GM23248 (cell line): ENCODE data around the gene ATP7A. TPM values are rescaled to one million over a fixed set of nuclear protein-coding genes. Genes with fewer than 3 reads are reported as not detected.

Experiments
- DNase-seq: peaks from one replicate; pipeline ENCODE4 v3.0.0-alpha.2; 2015
- H2AFZ ChIP-seq: fragments of 200-600 bp; sonication (generic); 2 replicates; pipeline ENCODE4 v1.6.1; 2016; ENCODE audit warnings: antibody characterized with exemption
- H3F3A ChIP-seq: fragments of 200-600 bp; sonication (generic); 2 replicates; pipeline ENCODE4 v1.6.1; 2016; ENCODE audit warnings: mild to moderate bottlenecking, antibody characterized with exemption, mixed run types; ENCODE audit not compliant: insufficient read depth
- H3K27ac ChIP-seq: fragments of 200-600 bp; sonication (generic); 2 replicates; pipeline ENCODE4 v1.5.1; 2016; ENCODE audit warnings: mild to moderate bottlenecking
- H3K27me3 ChIP-seq: fragments of 200-600 bp; sonication (generic); replicated peaks from 2 replicates; pipeline ENCODE4 v1.6.1; 2016; ENCODE audit warnings: mild to moderate bottlenecking; ENCODE audit not compliant: insufficient read depth
- H3K36me3 ChIP-seq: fragments of 200-600 bp; sonication (generic); 2 replicates; pipeline ENCODE4 v1.6.1; 2016; ENCODE audit warnings: low read depth, mild to moderate bottlenecking
- H3K4me1 ChIP-seq: fragments of 200-600 bp; sonication (generic); 2 replicates; pipeline ENCODE4 v1.6.1; 2016; ENCODE audit warnings: mild to moderate bottlenecking; ENCODE audit not compliant: insufficient read depth
- H3K4me2 ChIP-seq: fragments of 200-600 bp; sonication (generic); one replicate; pipeline ENCODE4 v1.6.1; 2016; ENCODE audit warnings: mild to moderate bottlenecking; ENCODE audit not compliant: unreplicated experiment
- H3K4me3 ChIP-seq: fragments of 200-600 bp; sonication (generic); 2 replicates; pipeline ENCODE4 v1.5.1; 2016; ENCODE audit warnings: mild to moderate bottlenecking
- H3K79me2 ChIP-seq: fragments of 200-600 bp; sonication (generic); 2 replicates; pipeline ENCODE4 v1.6.1; 2016; ENCODE audit warnings: mild to moderate bottlenecking; ENCODE audit not compliant: insufficient read depth
- H3K9ac ChIP-seq: fragments of 200-600 bp; sonication (generic); 2 replicates; pipeline ENCODE4 v1.6.1; 2016; ENCODE audit warnings: mild to moderate bottlenecking
- H3K9me2 ChIP-seq: fragments of 200-600 bp; sonication (generic); 2 replicates; pipeline ENCODE4 v1.6.1; 2016; ENCODE audit warnings: mixed run types, mild to moderate bottlenecking, moderate library complexity; ENCODE audit not compliant: insufficient read depth
- H3K9me3 ChIP-seq: fragments of 200-600 bp; sonication (generic); one replicate; pipeline ENCODE4 v1.6.1; 2017; ENCODE audit warnings: low read depth
- H4K20me1 ChIP-seq: fragments of 200-600 bp; sonication (generic); 2 replicates; pipeline ENCODE4 v1.6.0; 2016; ENCODE audit not compliant: insufficient read depth
- EZH2 ChIP-seq: fragments of 200-600 bp; sonication (generic); IDR thresholded peaks from 2 replicates; pipeline ENCODE4 v1.6.1; 2018; ENCODE audit warnings: antibody characterized with exemption, mild to moderate bottlenecking; ENCODE audit not compliant: insufficient read depth, poor library complexity, severe bottlenecking
- EZH2phosphoT487 ChIP-seq: fragments of 200-600 bp; sonication (generic); IDR thresholded peaks from 2 replicates; pipeline ENCODE4 v1.6.1; 2018; ENCODE audit warnings: antibody characterized with exemption, moderate library complexity, mild to moderate bottlenecking, low read depth; ENCODE audit not compliant: insufficient read depth
- WGBS, 2 experiments: methylation state at CpG; one replicate each; pipeline ENCODE4 v1.1.6; 2015 to 2017; ENCODE audit warnings: low lambda C conversion rate in 2 of 2, low coverage in 1 of 2; ENCODE audit errors: missing lambda C conversion rate in 2 of 2; 5-methylcytosine and 5-hydroxymethylcytosine counted together
- in situ Hi-C: fragments of 300-500 bp; cut with MboI; formaldehyde crosslinking; loops from 2 replicates; pipeline ENCODE4 v1.15.0; 2020
- polyA plus RNA-seq: library from polyadenylated mRNA; unstranded; fragments of >200 nt; fragmentation: Nextera tagmentation; extraction: Ambion mirVana; gene quantifications from 2 replicates; pipeline ENCODE4 v1.2.1, GENCODE V29; 2016
- total RNA-seq: library from RNA; depleted of rRNA; stranded (reverse); fragments of >200 nt; shearing (Covaris generic); gene quantifications from 2 replicates; pipeline ENCODE4 v1.2.3, GENCODE V29; 2014

The ATP7A gene
- total and polyA plus RNA-seq, 2 experiments from 2014 or later = 4.1 to 6.6 TPM

- in situ Hi-C loops = no loop called here
Observed at GRCh38 chrX:77924320-77924859, 13.9 kb downstream of the ATP7A start.

GRCh38 chrX:77925764-77926163, 15.3 kb downstream of the ATP7A start:
- H3K36me3 ChIP-seq = no peaks in the 10 kb centered on the region
- in situ Hi-C loops = no loop called here
- H3K27ac ChIP-seq = no peak overlapping the region
- no peak overlapping the region for H3K4me3 ChIP-seq
- no peaks in the 10 kb centered on the region for H4K20me1 ChIP-seq
- no peak overlapping the region for H3K4me2 ChIP-seq
- TF ChIP-seq EZH2phosphoT487 = no peak
- no peak for TF ChIP-seq EZH2
- H3K9me3 ChIP-seq = no peaks in the 10 kb centered on the region
- 92 to 95% methylated on average over 3 of the region's 3 CpGs for WGBS, 2 experiments
- no peaks in the 10 kb centered on the region for H3K4me1 ChIP-seq
- no peaks in the 10 kb centered on the region for H3K27me3 ChIP-seq
- no peak for DNase-seq
- no peaks in the 10 kb centered on the region for H3F3A ChIP-seq
- H3K79me2 ChIP-seq = peaks cover 10% of the 10 kb centered on the region; the same call in 1 of the 2 replicates
- no peak overlapping the region for H2AFZ ChIP-seq
- no peaks in the 10 kb centered on the region for H3K9me2 ChIP-seq
- H3K9ac ChIP-seq = no peak overlapping the region

More at GRCh38 chrX:77924320-77924859, 13.9 kb downstream of the ATP7A start:
- Histone ChIP-seq H4K20me1 (no peaks in the 10 kb centered on the region), H3K9me2 (no peaks in the 10 kb centered on the region), H3K4me1 (no peaks in the 10 kb centered on the region), H3K79me2 (peaks cover 12% of the 10 kb centered on the region; the same call in 1 of the 2 replicates), H3K9me3 (no peaks in the 10 kb centered on the region), H3K27me3 (no peaks in the 10 kb centered on the region), H3K36me3 (no peaks in the 10 kb centered on the region), H3K4me3 (no peak overlapping the region), H3K27ac (no peak overlapping the region), H3F3A (no peaks in the 10 kb centered on the region), H2AFZ (no peak overlapping the region), H3K9ac (no peak overlapping the region), H3K4me2 (no peak overlapping the region)
- TF ChIP-seq EZH2 = no peak
- TF ChIP-seq EZH2phosphoT487 = no peak
- 97 to 98% methylated on average over 8 of the region's 8 CpGs for WGBS, 2 experiments
- DNase-seq = no peak

- H3K27me3 ChIP-seq = no peaks in the 10 kb centered on the region
- no peaks in the 10 kb centered on the region for H3K79me2 ChIP-seq
- no peak overlapping the region for H3K4me2 ChIP-seq
- H3F3A ChIP-seq = no peaks in the 10 kb centered on the region
- no peaks in the 10 kb centered on the region for H4K20me1 ChIP-seq
- H3K36me3 ChIP-seq = no peaks in the 10 kb centered on the region
- no peak for TF ChIP-seq EZH2phosphoT487
- TF ChIP-seq EZH2 = no peak
- H3K27ac ChIP-seq = no peak overlapping the region
- no peak overlapping the region for H3K4me3 ChIP-seq
- H3K9ac ChIP-seq = no peak overlapping the region
- no peaks in the 10 kb centered on the region for H3K4me1 ChIP-seq
- in situ Hi-C loops = no loop called here
- no peaks in the 10 kb centered on the region for H3K9me3 ChIP-seq
- H3K9me2 ChIP-seq = no peaks in the 10 kb centered on the region
- WGBS, 2 experiments = 8 to 36% methylated on average over 1 of the region's 1 CpG
- no peak for DNase-seq
- H2AFZ ChIP-seq = no peak overlapping the region
Observed at GRCh38 chrX:77930581-77930980, 20.1 kb downstream of the ATP7A start.

- Histone ChIP-seq H4K20me1 (no peaks in the 10 kb centered on the region), H3K27ac (no peak overlapping the region), H3K9me3 (no peaks in the 10 kb centered on the region), H2AFZ (no peak overlapping the region), H3K9me2 (no peaks in the 10 kb centered on the region), H3K79me2 (no peaks in the 10 kb centered on the region), H3K4me1 (no peaks in the 10 kb centered on the region), H3K4me2 (no peak overlapping the region), H3K4me3 (no peak overlapping the region), H3K36me3 (no peaks in the 10 kb centered on the region), H3K27me3 (no peaks in the 10 kb centered on the region), H3F3A (no peaks in the 10 kb centered on the region), H3K9ac (no peak overlapping the region)
- TF ChIP-seq EZH2phosphoT487 = no peak
- TF ChIP-seq EZH2 = no peak
- no peak for DNase-seq
- 87 to 93% methylated on average over 1 of the region's 1 CpG for WGBS, 2 experiments
- in situ Hi-C loops = no loop called here
Observed at GRCh38 chrX:77935886-77936285, 25.4 kb downstream of the ATP7A start.

- Histone ChIP-seq H3K9me3 (no peaks in the 10 kb centered on the region), H3K4me3 (no peak overlapping the region), H3K27ac (no peak overlapping the region), H3K36me3 (no peaks in the 10 kb centered on the region), H3K27me3 (no peaks in the 10 kb centered on the region), H3K4me2 (no peak overlapping the region), H2AFZ (no peak overlapping the region), H3K4me1 (no peaks in the 10 kb centered on the region), H3K9me2 (no peaks in the 10 kb centered on the region), H3F3A (no peaks in the 10 kb centered on the region), H3K9ac (no peak overlapping the region), H4K20me1 (no peaks in the 10 kb centered on the region), H3K79me2 (no peaks in the 10 kb centered on the region)
- TF ChIP-seq EZH2phosphoT487 = no peak
- no peak for DNase-seq
- in situ Hi-C loops = no loop called here
Observed at GRCh38 chrX:77936299-77936698, 25.8 kb downstream of the ATP7A start.
